Thyroid gland (tissue), 4 donors: Measurements from ENCODE around the gene POLDIP2. TPM values are rescaled to one million over a fixed set of nuclear protein-coding genes. Genes with fewer than 3 reads are reported as not detected.

ENCODE experiments used
- DNase-seq, 2 donors: peaks; one replicate each; pipeline ENCODE4 v3.0.0-alpha.2; 2019
- H3K27ac ChIP-seq, 3 donors: fragments of 200-600 bp; sonication (generic); 1 replicate in 2 of 3; 2 replicates in 1 of 3; pipeline ENCODE4 v1.5.1; 2016 to 2019; ENCODE audit warnings: mild to moderate bottlenecking in 1 of 3, moderate library complexity in 1 of 3
- H3K27me3 ChIP-seq: fragments of 200-600 bp; sonication (generic); one replicate; pipeline ENCODE4 v1.5.1; 2019
- H3K36me3 ChIP-seq, 2 donors: fragments of 200-600 bp; sonication (generic); one replicate each; pipeline ENCODE4 v1.5.1; 2016 to 2019
- H3K4me1 ChIP-seq, 2 donors: fragments of 200-600 bp; sonication (generic); one replicate each; pipeline ENCODE4 v1.5.1; 2017 to 2019
- H3K4me3 ChIP-seq, 3 donors: fragments of 200-600 bp; sonication (generic); replicated peaks in 1 of 3; 1 replicate in 2 of 3; 2 replicates in 1 of 3; pipeline ENCODE4 v1.5.1; 2016; ENCODE audit warnings: mild to moderate bottlenecking in 1 of 3
- H3K9me3 ChIP-seq: fragments of 200-600 bp; sonication (generic); one replicate; pipeline ENCODE4 v1.5.1; 2017
- CTCF ChIP-seq, 6 experiments: fragments of 200-600 bp in 3 of 6; fragments of 450-650 bp in 3 of 6; sonication (generic) in 3 of 6; IDR thresholded peaks; one replicate each; pipeline ENCODE4 v1.5.1; 2016 to 2019; ENCODE audit warnings: antibody characterized with exemption in 6 of 6, mild to moderate bottlenecking in 2 of 6, inconsistent platforms in 1 of 6, moderate library complexity in 1 of 6
- POLR2A ChIP-seq, 2 donors: fragments of 450-650 bp; IDR thresholded peaks; one replicate each; pipeline ENCODE4 v1.6.1; 2017; ENCODE audit warnings: antibody characterized with exemption in 2 of 2, mild to moderate bottlenecking in 2 of 2, moderate library complexity in 1 of 2
- WGBS, 2 donors: methylation state at CpG; one replicate each; pipeline ENCODE4 v1.1.5; 2017; 5-methylcytosine and 5-hydroxymethylcytosine counted together
- intact Hi-C: fragments of 100-400 bp; cut with DNase I; formaldehyde crosslinking; loops from one replicate; pipeline ENCODE4 v1.15.1; 2023
- total RNA-seq, 4 donors: library from RNA; depleted of rRNA; stranded (reverse); fragments of >200 nt; gene quantifications; one replicate each; pipeline ENCODE4 v1.2.3, GENCODE V29; 2016

POLDIP2 gene
- total RNA-seq, 4 donors from 2014 or later: 55.4 to 102 (median 91.7) TPM

GRCh38 chr17:28370035-28370743 lies 12.9 kb upstream of the POLDIP2 start, which contains the start of gene VTN:
Gene VTN, minus strand, starts transcription at chr17:28370307. Its CDS starts 104 bp downstream, at chr17:28370203.
- DNase-seq: no peak

GRCh38 chr17:28369684-28370034 lies 12.3 kb upstream of the POLDIP2 start:
- intact Hi-C loops: no loop called here
- Histone ChIP-seq H3K9me3 (no peaks in the 10 kb centered on the region), H3K27me3 (no peaks in the 10 kb centered on the region), H3K27ac (no peak overlapping the region), H3K4me3 (no peak overlapping the region), H3K4me1 (peaks cover 15 to 25% of the 10 kb centered on the region in 2 donors), H3K36me3 (no peaks in the 10 kb centered on the region)
- no peak for DNase-seq
- 74% methylated on average over 6 of the region's 10 CpGs; no CpG with 5 or more reads in 1 of the 2 donors for WGBS, 2 donors
- TF ChIP-seq POLR2A (IDR thresholded peaks at IDR 0.05) (no peak), CTCF (IDR thresholded peaks at IDR 0.05) (no peak)

More at GRCh38 chr17:28370035-28370743, 12.9 kb upstream of the POLDIP2 start, which contains the start of gene VTN:
- Histone ChIP-seq H3K27me3 (no peaks in the 10 kb centered on the region), H3K4me3 (peak within 1 kb of the TSS in 1 of 3 donors; percentile 45), H3K9me3 (no peaks in the 10 kb centered on the region), H3K36me3 (no peaks in the 10 kb centered on the region), H3K4me1 (peaks cover 15 to 25% of the 10 kb centered on the region in 2 donors), H3K27ac (no peak within 1 kb of the TSS)
- WGBS, 2 donors: 29 to 30% methylated on average over 7 to 8 of the region's 8 CpGs
- intact Hi-C loops: no loop called here
- TF ChIP-seq CTCF (IDR thresholded peaks at IDR 0.05): no peak
- TF ChIP-seq POLR2A (IDR thresholded peaks at IDR 0.05): no peak

GRCh38 chr17:28368915-28369683 lies 11.8 kb upstream of the POLDIP2 start:
- H3K4me3 ChIP-seq: no peak overlapping the region
- no peak overlapping the region for H3K27ac ChIP-seq
- DNase-seq: no peak
- intact Hi-C loops: no loop called here
- no peak for TF ChIP-seq POLR2A (IDR thresholded peaks at IDR 0.05)
- TF ChIP-seq CTCF (IDR thresholded peaks at IDR 0.05): no peak
- WGBS, 2 donors: 90 to 91% methylated on average over 17 of the region's 23 CpGs
- H3K36me3 ChIP-seq: no peaks in the 10 kb centered on the region
- no peaks in the 10 kb centered on the region for H3K27me3 ChIP-seq
- H3K9me3 ChIP-seq: no peaks in the 10 kb centered on the region
- H3K4me1 ChIP-seq: peaks cover 15 to 25% of the 10 kb centered on the region in 2 donors

- Histone ChIP-seq H3K4me3 (no peak overlapping the region), H3K4me1 (peaks cover 15 to 25% of the 10 kb centered on the region in 2 donors), H3K27ac (no peak overlapping the region), H3K27me3 (no peaks in the 10 kb centered on the region), H3K36me3 (peaks cover 0 to 2% of the 10 kb centered on the region in 2 donors), H3K9me3 (no peaks in the 10 kb centered on the region)
- TF ChIP-seq CTCF (IDR thresholded peaks at IDR 0.05): no peak
- no peak for TF ChIP-seq POLR2A (IDR thresholded peaks at IDR 0.05)
- no peak for DNase-seq
- WGBS, 2 donors: 80 to 81% methylated on average over 5 of the region's 5 CpGs
- intact Hi-C loops: no loop called here
Observed at GRCh38 chr17:28368306-28368831, 11.0 kb upstream of the POLDIP2 start.
